Osteocyte (in vitro differentiated cells): ENCODE results near the gene TKTL2. TPM values are rescaled to one million over a fixed set of nuclear protein-coding genes. Genes with fewer than 3 reads are reported as not detected.

Experiments used
- DNase-seq: peaks from one replicate; pipeline ENCODE4 v3.0.0; 2021; ENCODE audit warnings: mixed read lengths; ENCODE audit not compliant: unreplicated experiment; ENCODE audit errors: extremely low spot score
- H3K27ac Mint-ChIP-seq: one replicate; pipeline ENCODE4 v1.8.0; 2021; ENCODE audit warnings: mild to moderate bottlenecking, mixed read lengths; ENCODE audit not compliant: unreplicated experiment
- H3K27me3 Mint-ChIP-seq: one replicate; pipeline ENCODE4 v1.8.0; 2021; ENCODE audit warnings: mixed read lengths; ENCODE audit not compliant: unreplicated experiment
- H3K36me3 Mint-ChIP-seq: one replicate; pipeline ENCODE4 v1.8.0; 2021; ENCODE audit warnings: mixed read lengths; ENCODE audit not compliant: unreplicated experiment
- H3K4me1 Mint-ChIP-seq: one replicate; pipeline ENCODE4 v1.8.0; 2021; ENCODE audit warnings: mixed read lengths; ENCODE audit not compliant: unreplicated experiment
- H3K4me3 Mint-ChIP-seq: one replicate; pipeline ENCODE4 v1.8.0; 2021; ENCODE audit warnings: mild to moderate bottlenecking, moderate library complexity, mixed read lengths; ENCODE audit not compliant: unreplicated experiment
- H3K9me3 Mint-ChIP-seq: one replicate; pipeline ENCODE4 v1.8.0; 2021; ENCODE audit warnings: mixed read lengths; ENCODE audit not compliant: unreplicated experiment
- total RNA-seq: library from RNA; stranded (reverse); gene quantifications from 2 replicates; pipeline ENCODE4 v1.2.1, GENCODE V29; 2021
- TF ChIP-seq, protein P1 (sequence below): fragments of 200-600 bp; sonication (generic); IDR thresholded peaks from 2 replicates; pipeline ENCODE4 v1.5.0; 2021; ENCODE audit warnings: antibody characterized with exemption, mild to moderate bottlenecking, moderate library complexity

TKTL2 gene
- total RNA-seq, 1 donor from 2014 or later = not detected

DNA sequence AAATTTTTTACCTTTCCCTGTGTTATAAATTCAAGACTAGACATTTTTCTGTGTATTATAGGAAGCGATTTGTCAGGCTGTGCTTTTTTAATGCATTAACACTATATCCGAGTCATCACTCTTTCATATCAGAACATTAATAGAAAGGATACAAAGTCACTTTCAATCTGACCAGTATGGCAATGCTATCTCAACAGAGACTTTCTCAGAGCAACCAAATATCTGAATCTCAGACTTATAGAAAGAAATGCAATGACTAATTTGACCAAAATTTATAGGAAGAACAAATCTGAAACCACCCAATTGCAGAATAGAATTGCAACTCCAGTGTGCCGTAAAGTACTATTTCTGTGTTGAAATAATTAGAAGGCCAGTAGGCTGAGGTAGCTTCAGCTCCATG lies 473 bp upstream of the TKTL2 start:
- Mint-ChIP-seq H3K4me1 (no peaks in the 10 kb centered on the region), H3K27me3 (peaks cover 30% of the 10 kb centered on the region), H3K9me3 (no peaks in the 10 kb centered on the region), H3K36me3 (no peaks in the 10 kb centered on the region), H3K4me3 (no peak overlapping the region), H3K27ac (no peak overlapping the region)
- no peak for DNase-seq
- TF ChIP-seq, protein P1, sequence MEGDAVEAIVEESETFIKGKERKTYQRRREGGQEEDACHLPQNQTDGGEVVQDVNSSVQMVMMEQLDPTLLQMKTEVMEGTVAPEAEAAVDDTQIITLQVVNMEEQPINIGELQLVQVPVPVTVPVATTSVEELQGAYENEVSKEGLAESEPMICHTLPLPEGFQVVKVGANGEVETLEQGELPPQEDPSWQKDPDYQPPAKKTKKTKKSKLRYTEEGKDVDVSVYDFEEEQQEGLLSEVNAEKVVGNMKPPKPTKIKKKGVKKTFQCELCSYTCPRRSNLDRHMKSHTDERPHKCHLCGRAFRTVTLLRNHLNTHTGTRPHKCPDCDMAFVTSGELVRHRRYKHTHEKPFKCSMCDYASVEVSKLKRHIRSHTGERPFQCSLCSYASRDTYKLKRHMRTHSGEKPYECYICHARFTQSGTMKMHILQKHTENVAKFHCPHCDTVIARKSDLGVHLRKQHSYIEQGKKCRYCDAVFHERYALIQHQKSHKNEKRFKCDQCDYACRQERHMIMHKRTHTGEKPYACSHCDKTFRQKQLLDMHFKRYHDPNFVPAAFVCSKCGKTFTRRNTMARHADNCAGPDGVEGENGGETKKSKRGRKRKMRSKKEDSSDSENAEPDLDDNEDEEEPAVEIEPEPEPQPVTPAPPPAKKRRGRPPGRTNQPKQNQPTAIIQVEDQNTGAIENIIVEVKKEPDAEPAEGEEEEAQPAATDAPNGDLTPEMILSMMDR = no peak

- no peaks in the 10 kb centered on the region for H3K36me3 Mint-ChIP-seq
- H3K9me3 Mint-ChIP-seq = no peaks in the 10 kb centered on the region
- H3K27ac Mint-ChIP-seq = no peak overlapping the region
- TF ChIP-seq, protein P1 = no peak
- no peaks in the 10 kb centered on the region for H3K4me1 Mint-ChIP-seq
- peaks cover 35% of the 10 kb centered on the region for H3K27me3 Mint-ChIP-seq
- DNase-seq = no peak
- no peak overlapping the region for H3K4me3 Mint-ChIP-seq
Measured at GRCh38 chr4:163473130-163473529, 424 bp downstream of the TKTL2 start.

- Mint-ChIP-seq H3K9me3 (no peaks in the 10 kb centered on the region), H3K4me1 (no peaks in the 10 kb centered on the region), H3K36me3 (no peaks in the 10 kb centered on the region)
Measured at GRCh38 chr4:163470391-163470790, 3.2 kb downstream of the TKTL2 start.

DNA sequence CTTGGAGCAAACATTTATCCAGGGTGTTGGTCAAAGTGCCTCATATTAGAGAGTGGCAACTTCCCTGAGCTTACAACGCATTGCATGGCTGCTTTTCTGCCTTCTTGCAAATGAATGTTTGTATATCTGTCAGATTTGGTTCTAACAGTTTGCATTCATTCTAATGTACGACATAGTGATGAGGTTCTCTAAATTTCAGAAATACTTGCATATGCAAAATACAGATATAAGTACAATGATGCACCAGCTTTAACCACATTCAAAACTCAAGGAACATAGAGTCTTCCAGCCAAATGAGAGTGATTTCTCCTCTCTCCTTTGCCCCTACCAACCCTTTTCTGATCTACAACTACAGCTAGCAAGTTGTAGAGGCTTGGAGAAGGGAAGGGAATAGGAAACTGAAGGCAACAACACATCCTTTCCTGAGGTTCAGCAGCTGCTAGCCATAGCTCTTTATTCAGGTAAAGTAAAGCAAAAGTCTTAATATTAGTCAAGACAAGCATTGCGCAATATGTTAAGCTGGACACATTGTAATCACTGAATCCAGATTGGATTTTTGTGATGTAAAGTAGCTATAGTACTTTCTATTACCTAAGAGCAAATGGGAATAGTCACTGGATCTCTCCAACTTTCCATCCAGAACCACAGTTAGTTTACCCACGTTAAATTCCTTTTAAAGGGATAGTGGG lies 6.3 kb downstream of the TKTL2 start:
- Mint-ChIP-seq H3K9me3 (no peaks in the 10 kb centered on the region), H3K36me3 (no peaks in the 10 kb centered on the region), H3K27me3 (peaks cover 45% of the 10 kb centered on the region), H3K4me1 (no peaks in the 10 kb centered on the region), H3K27ac (no peak overlapping the region), H3K4me3 (no peak overlapping the region)
- DNase-seq = no peak
- TF ChIP-seq, protein P1 = no peak

More at GRCh38 chr4:163470391-163470790, 3.2 kb downstream of the TKTL2 start:
- Mint-ChIP-seq H3K27me3 (peaks cover 38% of the 10 kb centered on the region), H3K27ac (no peak overlapping the region), H3K4me3 (no peak overlapping the region)
- DNase-seq = no peak
- TF ChIP-seq, protein P1 = no peak

DNA sequence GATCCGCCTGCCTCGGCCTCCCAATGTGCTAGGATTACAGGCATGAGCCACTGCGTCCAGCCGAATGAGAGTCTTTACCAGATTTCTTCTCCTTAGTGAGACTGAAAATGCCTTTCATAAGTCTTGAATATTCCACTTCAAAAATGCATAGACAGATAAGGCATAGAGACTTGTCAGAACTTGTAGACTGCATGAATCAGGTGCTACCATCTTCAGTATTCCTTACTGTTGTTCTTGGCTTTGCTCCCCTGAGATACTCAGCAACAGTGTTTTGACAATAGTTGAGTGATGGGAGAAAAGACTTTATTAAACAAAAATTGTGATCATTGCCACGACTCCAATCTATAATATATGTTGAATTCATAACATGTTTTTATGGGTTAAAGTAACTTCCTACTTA lies 11.0 kb downstream of the TKTL2 start:
- Mint-ChIP-seq H3K27ac (no peak overlapping the region), H3K27me3 (peaks cover 32% of the 10 kb centered on the region), H3K36me3 (no peaks in the 10 kb centered on the region), H3K9me3 (no peaks in the 10 kb centered on the region), H3K4me1 (no peaks in the 10 kb centered on the region), H3K4me3 (no peak overlapping the region)
- TF ChIP-seq, protein P1 = no peak
- no peak for DNase-seq
